Measurements from ENCODE around the gene DUSP8. TPM values are rescaled to one million over a fixed set of nuclear protein-coding genes. Genes with fewer than 3 reads are reported as not detected.

The DUSP8 gene
- total RNA-seq, 1 experiment from 2014 or later = 14.0 TPM

- intact Hi-C loops (cut with micrococcal nuclease; ENCODE audit: unreplicated experiment) = no loop called here
- peaks cover 5% of the 10 kb centered on the region for H3K36me3 Mint-ChIP-seq (ENCODE audit: insufficient read depth, unreplicated experiment)
- no peaks in the 10 kb centered on the region for H3K9me3 Mint-ChIP-seq (ENCODE audit: low read depth, unreplicated experiment)
- CTCF ChIA-PET = no interaction called here
- BruUV-seq (replicated peaks) = no TSS peak
- TF ChIP-seq CTCF (IDR thresholded peaks at IDR 0.05; ENCODE audit: unreplicated experiment) = no peak
- H3K4me1 Mint-ChIP-seq (ENCODE audit: low read depth, unreplicated experiment) = peaks cover 9% of the 10 kb centered on the region
- H3K27me3 Mint-ChIP-seq (ENCODE audit: unreplicated experiment) = peaks cover 9% of the 10 kb centered on the region
- H3K27ac Mint-ChIP-seq (ENCODE audit: unreplicated experiment) = no peak overlapping the region
- DNase-seq = no peak
- H3K4me3 Mint-ChIP-seq (ENCODE audit: low read depth, unreplicated experiment) = no peak overlapping the region
These were observed 37.9 kb downstream of the DUSP8 start for GRCh38 chr11:1534171-1534570.

GRCh38 chr11:1533342-1533725, 38.7 kb downstream of the DUSP8 start:
- peaks cover 9% of the 10 kb centered on the region for H3K4me1 Mint-ChIP-seq (ENCODE audit: low read depth, unreplicated experiment)
- CTCF ChIA-PET = no interaction called here
- intact Hi-C loops (cut with micrococcal nuclease; ENCODE audit: unreplicated experiment) = no loop called here
- H3K36me3 Mint-ChIP-seq (ENCODE audit: insufficient read depth, unreplicated experiment) = peaks cover 5% of the 10 kb centered on the region
- no peak for TF ChIP-seq CTCF (IDR thresholded peaks at IDR 0.05; ENCODE audit: unreplicated experiment)
- no peaks in the 10 kb centered on the region for H3K9me3 Mint-ChIP-seq (ENCODE audit: low read depth, unreplicated experiment)
- no peak overlapping the region for H3K4me3 Mint-ChIP-seq (ENCODE audit: low read depth, unreplicated experiment)
- peaks cover 6% of the 10 kb centered on the region for H3K27me3 Mint-ChIP-seq (ENCODE audit: unreplicated experiment)
- no peak for DNase-seq
- H3K27ac Mint-ChIP-seq (ENCODE audit: unreplicated experiment) = no peak overlapping the region
- BruUV-seq (replicated peaks) = no TSS peak

GRCh38 chr11:1532606-1533341, 39.3 kb downstream of the DUSP8 start:
- Mint-ChIP-seq H3K27ac (ENCODE audit: unreplicated experiment) (no peak overlapping the region), H3K4me3 (ENCODE audit: low read depth, unreplicated experiment) (no peak overlapping the region), H3K36me3 (ENCODE audit: insufficient read depth, unreplicated experiment) (peaks cover 5% of the 10 kb centered on the region), H3K4me1 (ENCODE audit: low read depth, unreplicated experiment) (peaks cover 9% of the 10 kb centered on the region), H3K27me3 (ENCODE audit: unreplicated experiment) (peaks cover under 1% of the 10 kb centered on the region), H3K9me3 (ENCODE audit: low read depth, unreplicated experiment) (no peaks in the 10 kb centered on the region)
- BruUV-seq (replicated peaks) = no TSS peak
- no peak for TF ChIP-seq CTCF (IDR thresholded peaks at IDR 0.05; ENCODE audit: unreplicated experiment)
- CTCF ChIA-PET = no interaction called here
- intact Hi-C loops (cut with micrococcal nuclease; ENCODE audit: unreplicated experiment) = no loop called here
- DNase-seq = no peak

GRCh38 chr11:1532014-1532586, 40.0 kb downstream of the DUSP8 start:
- no TSS peak for BruUV-seq (replicated peaks)
- intact Hi-C loops (cut with micrococcal nuclease; ENCODE audit: unreplicated experiment) = no loop called here
- Mint-ChIP-seq H3K4me1 (ENCODE audit: low read depth, unreplicated experiment) (peaks cover 9% of the 10 kb centered on the region), H3K9me3 (ENCODE audit: low read depth, unreplicated experiment) (no peaks in the 10 kb centered on the region), H3K27me3 (ENCODE audit: unreplicated experiment) (no peaks in the 10 kb centered on the region), H3K4me3 (ENCODE audit: low read depth, unreplicated experiment) (no peak overlapping the region), H3K36me3 (ENCODE audit: insufficient read depth, unreplicated experiment) (peaks cover 5% of the 10 kb centered on the region), H3K27ac (ENCODE audit: unreplicated experiment) (no peak overlapping the region)
- TF ChIP-seq CTCF (IDR thresholded peaks at IDR 0.05; ENCODE audit: unreplicated experiment) = no peak
- no peak for DNase-seq
- CTCF ChIA-PET = no interaction called here
